ENCODE measurements around the gene FAM78B.
A peak's percentile ranks its signal among the peaks of the same experiment; 100 is the strongest.

FAM78B gene

DNA sequence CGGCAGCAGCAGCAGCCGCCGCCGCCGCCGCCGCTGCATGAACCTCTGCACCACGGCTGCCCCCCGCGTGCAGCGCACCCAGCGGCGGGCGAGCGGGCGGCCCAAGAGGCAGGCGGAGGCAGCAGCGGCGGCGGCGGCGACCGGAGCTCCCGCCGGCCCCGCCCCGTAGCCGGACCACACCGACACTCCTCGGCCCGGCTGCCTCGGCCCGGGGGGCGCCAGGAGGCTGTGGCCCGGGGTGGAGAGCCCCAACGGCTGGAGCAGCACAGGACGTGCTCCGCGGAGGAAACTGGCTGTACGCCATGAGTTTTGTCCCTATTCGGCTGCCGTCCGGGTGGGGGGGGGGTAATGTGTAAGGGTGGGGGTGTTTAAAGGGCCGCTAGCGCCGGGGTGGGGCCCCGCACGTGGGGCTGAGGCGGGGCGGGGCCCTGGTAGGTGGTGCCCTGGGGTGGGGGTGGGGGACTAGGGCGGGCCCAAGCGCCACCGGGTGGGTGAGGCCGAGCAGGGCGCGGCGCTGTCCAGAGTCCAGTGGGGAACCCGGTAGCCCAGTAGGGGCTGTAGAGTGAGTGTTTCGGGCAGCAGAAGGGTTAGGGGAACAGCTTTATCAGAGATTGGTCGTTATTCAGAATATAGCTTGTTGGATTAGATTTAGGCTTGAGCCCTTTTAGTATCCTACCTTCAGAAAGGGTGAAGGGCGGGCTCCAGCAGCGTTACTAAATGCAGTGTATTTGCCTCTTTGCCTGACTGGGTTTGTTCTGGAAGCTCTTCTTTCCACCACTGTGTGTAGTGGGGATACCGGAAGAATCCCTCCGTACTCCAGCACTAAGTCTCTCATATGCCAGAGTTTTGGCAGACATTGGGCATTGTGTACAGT is at the start of gene FAM78B:
Gene FAM78B (minus strand): TSS at position 304 of the 874 bp plus-strand sequence. CDS start 753 bp downstream, outside the sequence.
- TF ChIP-seq ZNF274 (IDR thresholded peaks at IDR 0.05; ENCODE audit: low read depth, low read length) = no peak
- H3K4me3 ChIP-seq (ENCODE audit: low read length) = peak within 1 kb of the TSS; percentile 81

DNA sequence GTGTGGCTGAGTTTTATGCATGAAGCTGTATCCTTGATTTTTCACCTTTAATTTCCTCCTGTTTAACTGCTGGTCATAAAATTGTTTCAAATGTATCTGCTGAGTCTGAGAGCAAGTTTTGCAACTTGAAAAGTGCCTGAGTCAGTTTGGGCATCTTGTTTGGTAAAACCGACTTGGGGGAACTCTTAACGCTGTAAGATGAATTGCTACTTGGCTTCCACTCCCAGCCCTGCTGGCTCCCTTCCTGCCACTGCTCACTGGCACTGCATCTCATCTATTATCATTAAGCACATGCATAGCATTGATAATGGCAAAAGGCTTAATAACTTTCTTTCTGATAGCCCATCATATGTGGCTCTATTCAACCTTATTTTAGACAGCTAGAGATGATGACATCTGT is 35.7 kb upstream of the FAM78B start:
- no peak for TF ChIP-seq ZNF274 (IDR thresholded peaks at IDR 0.05; ENCODE audit: low read depth, low read length)
- no peak overlapping the region for H3K4me3 ChIP-seq (ENCODE audit: low read length)

- no peak overlapping the region for H3K4me3 ChIP-seq (ENCODE audit: low read length)
- no peak for TF ChIP-seq ZNF274 (IDR thresholded peaks at IDR 0.05; ENCODE audit: low read depth, low read length)
Observed at GRCh38 chr1:166200743-166201142, 33.9 kb upstream of the FAM78B start.

- no peak for TF ChIP-seq ZNF274 (IDR thresholded peaks at IDR 0.05; ENCODE audit: low read depth, low read length)
Observed at GRCh38 chr1:166197597-166197996, 30.8 kb upstream of the FAM78B start.

GRCh38 chr1:166197141-166197540 is 30.3 kb upstream of the FAM78B start:
- no peak overlapping the region for H3K4me3 ChIP-seq (ENCODE audit: low read length)
- no peak for TF ChIP-seq ZNF274 (IDR thresholded peaks at IDR 0.05; ENCODE audit: low read depth, low read length)

More at GRCh38 chr1:166197597-166197996, 30.8 kb upstream of the FAM78B start:
- no peak overlapping the region for H3K4me3 ChIP-seq (ENCODE audit: low read length)

GRCh38 chr1:166193057-166193698 is 26.4 kb upstream of the FAM78B start:
- no peak for TF ChIP-seq ZNF274 (IDR thresholded peaks at IDR 0.05; ENCODE audit: low read depth, low read length)
- no peak overlapping the region for H3K4me3 ChIP-seq (ENCODE audit: low read length)

- no peak overlapping the region for H3K4me3 ChIP-seq (ENCODE audit: low read length)
- TF ChIP-seq ZNF274 (IDR thresholded peaks at IDR 0.05; ENCODE audit: low read depth, low read length) = no peak
Observed at GRCh38 chr1:166190400-166190799, 23.6 kb upstream of the FAM78B start.

DNA sequence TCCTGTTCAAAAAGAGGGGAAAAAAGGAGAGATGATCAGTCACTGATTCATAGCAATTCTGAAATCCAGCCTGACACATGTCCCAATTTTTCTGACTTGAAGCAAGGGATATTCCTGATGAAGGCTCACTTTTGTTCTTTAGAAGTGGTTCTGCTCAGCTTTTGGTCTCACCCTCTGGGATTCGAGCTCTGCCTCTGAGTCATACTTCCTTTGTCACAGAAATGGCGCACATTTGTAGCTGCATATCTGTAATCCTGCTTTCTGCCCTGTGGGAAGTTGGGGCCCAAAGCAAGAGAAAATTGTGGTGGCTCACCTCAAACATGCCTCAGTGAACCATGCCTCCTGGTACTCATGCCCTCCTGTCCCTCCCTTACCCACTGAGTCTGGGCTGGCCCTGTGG is 22.3 kb upstream of the FAM78B start:
- no peak overlapping the region for H3K4me3 ChIP-seq (ENCODE audit: low read length)
- no peak for TF ChIP-seq ZNF274 (IDR thresholded peaks at IDR 0.05; ENCODE audit: low read depth, low read length)

DNA sequence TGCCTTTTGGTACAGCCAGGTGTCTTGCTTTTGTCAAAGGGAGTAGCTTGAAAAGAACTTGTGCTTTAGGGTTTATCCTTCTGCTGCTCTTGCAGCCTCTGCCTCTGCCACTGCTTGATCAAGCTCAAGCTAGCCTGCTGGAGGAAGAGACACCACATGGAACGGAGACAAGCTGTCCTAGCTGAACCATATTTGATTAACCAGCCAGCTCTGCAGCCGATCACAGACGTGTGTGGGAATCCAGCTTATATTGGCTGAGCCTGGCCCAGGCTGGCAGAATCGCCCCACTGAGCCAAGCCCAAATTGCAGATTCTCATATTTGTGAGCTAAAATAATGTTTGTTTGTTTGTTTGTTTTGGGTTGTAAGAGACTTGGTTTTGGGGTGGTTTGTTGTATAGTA is 18.7 kb upstream of the FAM78B start:
- no peak overlapping the region for H3K4me3 ChIP-seq (ENCODE audit: low read length)
- TF ChIP-seq ZNF274 (IDR thresholded peaks at IDR 0.05; ENCODE audit: low read depth, low read length) = no peak

DNA sequence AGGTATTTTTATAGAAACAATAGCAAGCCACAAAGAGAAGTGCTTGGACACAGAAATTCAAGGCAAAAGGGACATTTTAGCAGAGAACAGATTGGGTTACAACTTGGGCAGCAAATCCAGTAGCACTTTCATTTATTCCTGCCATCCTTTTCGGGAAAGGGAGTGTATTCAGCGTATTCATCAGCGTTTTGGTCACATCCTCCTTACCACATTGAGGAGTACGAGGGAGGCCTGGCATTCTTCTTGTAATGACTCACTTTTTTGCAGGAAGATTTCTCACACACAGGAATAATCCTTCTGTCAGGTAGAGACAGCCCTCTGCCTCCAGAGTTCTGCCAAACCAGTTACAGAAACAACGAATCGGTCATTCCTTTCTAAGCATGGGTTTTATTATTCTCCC is 18.1 kb upstream of the FAM78B start:
- no peak for TF ChIP-seq ZNF274 (IDR thresholded peaks at IDR 0.05; ENCODE audit: low read depth, low read length)
- H3K4me3 ChIP-seq (ENCODE audit: low read length) = no peak overlapping the region

GRCh38 chr1:166184012-166184411 is 17.2 kb upstream of the FAM78B start:
- H3K4me3 ChIP-seq (ENCODE audit: low read length) = no peak overlapping the region
- TF ChIP-seq ZNF274 (IDR thresholded peaks at IDR 0.05; ENCODE audit: low read depth, low read length) = no peak

DNA sequence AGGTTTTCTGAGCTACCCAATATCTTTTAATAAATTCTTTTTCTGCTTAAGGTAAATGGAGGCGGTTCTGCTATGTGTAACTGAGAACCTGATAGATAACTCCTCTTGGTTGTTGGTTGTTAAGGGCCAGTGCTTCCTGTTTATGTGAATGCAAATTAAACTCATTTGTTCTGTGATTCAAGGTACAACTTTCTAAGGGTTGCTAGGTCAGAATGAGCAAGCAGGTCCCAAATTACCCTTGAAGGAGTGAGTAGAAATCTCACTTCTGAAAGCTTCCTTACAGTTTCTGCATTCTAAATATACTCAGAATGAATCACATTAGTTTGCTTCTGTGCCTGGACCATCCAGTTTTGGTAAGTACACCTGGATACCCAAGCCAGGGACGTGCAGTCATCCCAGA is 15.5 kb upstream of the FAM78B start:
- TF ChIP-seq ZNF274 (IDR thresholded peaks at IDR 0.05; ENCODE audit: low read depth, low read length) = no peak
- H3K4me3 ChIP-seq (ENCODE audit: low read length) = no peak overlapping the region

DNA sequence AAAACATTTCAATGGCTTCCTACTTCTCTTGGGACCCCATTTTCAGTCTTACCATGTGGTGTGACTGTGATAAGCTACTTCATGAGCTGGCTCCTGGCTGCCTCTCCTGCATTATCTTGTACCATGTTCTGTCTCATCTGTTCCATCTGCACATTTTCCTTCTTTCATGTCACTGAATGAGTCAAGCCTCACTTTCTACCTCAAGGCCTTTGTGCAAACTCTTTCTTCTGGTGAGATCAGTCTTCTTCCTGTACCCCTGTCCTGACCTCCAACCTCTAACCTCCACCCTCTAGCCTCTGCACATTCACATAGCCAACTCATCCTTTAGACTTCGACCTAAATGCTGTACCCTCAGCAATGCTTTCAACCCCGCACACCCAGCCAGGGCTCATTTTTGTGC is 9.6 kb upstream of the FAM78B start:
- TF ChIP-seq ZNF274 (IDR thresholded peaks at IDR 0.05; ENCODE audit: low read depth, low read length) = no peak
- no peak overlapping the region for H3K4me3 ChIP-seq (ENCODE audit: low read length)

DNA sequence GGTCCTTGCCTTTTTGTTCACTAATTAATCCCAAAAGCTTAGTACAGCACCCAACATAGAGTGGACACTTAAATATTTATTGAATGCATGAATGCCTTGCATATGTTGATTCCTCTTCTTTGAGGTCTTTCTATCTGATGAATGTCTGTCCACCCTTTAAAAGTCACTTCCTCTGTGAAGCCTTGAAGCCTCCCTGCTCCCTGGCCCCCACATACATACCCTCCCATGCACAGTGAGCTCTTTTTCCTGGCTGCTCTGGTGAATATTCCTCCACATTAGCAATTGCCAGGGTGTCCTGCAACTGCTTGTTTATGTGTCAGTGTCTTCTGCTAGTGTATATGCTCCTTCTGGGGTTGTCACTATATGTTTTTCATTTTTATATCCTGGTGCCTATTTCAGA is 8.2 kb upstream of the FAM78B start:
- TF ChIP-seq ZNF274 (IDR thresholded peaks at IDR 0.05; ENCODE audit: low read depth, low read length) = no peak
- H3K4me3 ChIP-seq (ENCODE audit: low read length) = no peak overlapping the region

DNA sequence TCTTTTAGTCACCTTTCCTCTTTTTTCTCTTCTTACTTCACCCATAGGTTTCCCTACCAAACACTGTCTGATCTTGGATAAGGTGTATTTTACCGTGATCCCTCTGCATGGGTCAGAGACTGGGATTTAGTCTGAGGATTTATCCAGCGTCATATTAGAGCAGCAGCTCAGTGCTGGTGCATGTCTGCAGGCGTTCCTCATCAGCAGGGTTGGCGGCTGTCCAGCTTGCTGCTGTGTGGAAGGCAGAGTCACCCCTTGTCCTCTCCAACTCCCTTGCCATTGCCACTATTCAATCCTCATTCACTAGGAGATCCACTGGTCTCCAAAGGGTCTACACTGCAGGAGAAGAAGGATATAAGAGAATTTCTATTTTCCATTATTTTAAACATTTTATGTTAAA is 7.3 kb upstream of the FAM78B start:
- TF ChIP-seq ZNF274 (IDR thresholded peaks at IDR 0.05; ENCODE audit: low read depth, low read length) = no peak
- H3K4me3 ChIP-seq (ENCODE audit: low read length) = no peak overlapping the region
